ENCODE results near the gene OPN4. TPM values are rescaled to one million over a fixed set of nuclear protein-coding genes. Genes with fewer than 3 reads are reported as not detected.
A peak's percentile ranks its signal among the peaks of the same experiment; 100 is the strongest.

Gene OPN4
- total RNA-seq, 8 experiments from 2014 or later: 0.11 to 0.57 (median 0.14) TPM; not detected in 1

GRCh38 chr10:86681722-86682386 is 27.5 kb downstream of the OPN4 start:
- Histone ChIP-seq H3K27ac (no peak overlapping the region), H3K4me3 (no peak overlapping the region), H3K4me1 (replicated peaks in 1 of 2) (peaks cover 22 to 27% of the 10 kb centered on the region in 2 donors)
- ATAC-seq (replicated peaks in 6 of 8): peak in 2 of 8 experiments; percentile 31 to 58
- 52 to 87% (median 75%) methylated on average over 3 to 10 of the region's 22 CpGs; no CpG with 5 or more reads in 4 of the 10 experiments for WGBS, 10 experiments
- in situ Hi-C loops (cut with MboI; ENCODE audit: low pct_unique_long_range_greater_than_20kb in 2 of 9, low sequenced_read_pairs in 9 of 9, unreplicated experiment in 9 of 9): no loop called here

- no peak for ATAC-seq (replicated peaks in 6 of 8)
- Histone ChIP-seq H3K4me3 (no peak overlapping the region), H3K27ac (no peak overlapping the region), H3K4me1 (replicated peaks in 1 of 2) (peaks cover 22 to 27% of the 10 kb centered on the region in 2 donors)
- in situ Hi-C loops (cut with MboI; ENCODE audit: low pct_unique_long_range_greater_than_20kb in 2 of 9, low sequenced_read_pairs in 9 of 9, unreplicated experiment in 9 of 9): no loop called here
- 60% methylated on average over 1 of the region's 2 CpGs; no CpG with 5 or more reads in 9 of the 10 experiments for WGBS, 10 experiments
Observed at GRCh38 chr10:86682675-86683074, 28.3 kb downstream of the OPN4 start.

- Histone ChIP-seq H3K27ac (peak overlapping the region in 1 of 2 donors; percentile 10), H3K4me1 (replicated peaks in 1 of 2) (peaks cover 22 to 29% of the 10 kb centered on the region in 2 donors), H3K4me3 (no peak overlapping the region)
- peak; percentile 43 to 87 (median 80) for ATAC-seq (replicated peaks in 6 of 8)
- 10 to 30% (median 25%) methylated on average over 1 to 3 of the region's 9 CpGs; no CpG with 5 or more reads in 6 of the 10 experiments for WGBS, 10 experiments
- in situ Hi-C loops (cut with MboI; ENCODE audit: low pct_unique_long_range_greater_than_20kb in 2 of 9, low sequenced_read_pairs in 9 of 9, unreplicated experiment in 9 of 9): no loop called here
Observed at GRCh38 chr10:86684331-86685097, 30.2 kb downstream of the OPN4 start.

GRCh38 chr10:86685416-86685815 is 31.1 kb downstream of the OPN4 start:
- H3K4me1 ChIP-seq (replicated peaks in 1 of 2): peaks cover 22 to 29% of the 10 kb centered on the region in 2 donors
- no peak overlapping the region for H3K4me3 ChIP-seq
- in situ Hi-C loops (cut with MboI; ENCODE audit: low pct_unique_long_range_greater_than_20kb in 2 of 9, low sequenced_read_pairs in 9 of 9, unreplicated experiment in 9 of 9): no loop called here
- 49 to 90% (median 70%) methylated on average over 1 to 6 of the region's 9 CpGs; no CpG with 5 or more reads in 6 of the 10 experiments for WGBS, 10 experiments
- peak in 2 of 8 experiments; percentile 2 to 7 for ATAC-seq (replicated peaks in 6 of 8)
- no peak overlapping the region for H3K27ac ChIP-seq

GRCh38 chr10:86685893-86686632 is 31.7 kb downstream of the OPN4 start:
- 80 to 83% methylated on average over 1 to 2 of the region's 13 CpGs; no CpG with 5 or more reads in 8 of the 10 experiments for WGBS, 10 experiments
- H3K4me3 ChIP-seq: no peak overlapping the region

GRCh38 chr10:86686972-86687371 is 32.6 kb downstream of the OPN4 start:
- Histone ChIP-seq H3K27ac (no peak overlapping the region), H3K4me3 (no peak overlapping the region), H3K4me1 (replicated peaks in 1 of 2) (peaks cover 22 to 29% of the 10 kb centered on the region in 2 donors)
- 60 to 100% (median 80%) methylated on average over 1 to 3 of the region's 19 CpGs; no CpG with 5 or more reads in 7 of the 10 experiments for WGBS, 10 experiments
- ATAC-seq (replicated peaks in 6 of 8): no peak
- in situ Hi-C loops (cut with MboI; ENCODE audit: low pct_unique_long_range_greater_than_20kb in 2 of 9, low sequenced_read_pairs in 9 of 9, unreplicated experiment in 9 of 9): no loop called here

More at GRCh38 chr10:86685893-86686632, 31.7 kb downstream of the OPN4 start:
- in situ Hi-C loops (cut with MboI; ENCODE audit: low pct_unique_long_range_greater_than_20kb in 2 of 9, low sequenced_read_pairs in 9 of 9, unreplicated experiment in 9 of 9): no loop called here
- peaks cover 22 to 29% of the 10 kb centered on the region in 2 donors for H3K4me1 ChIP-seq (replicated peaks in 1 of 2)
- no peak overlapping the region for H3K27ac ChIP-seq
- no peak for ATAC-seq (replicated peaks in 6 of 8)

GRCh38 chr10:86687750-86688149 is 33.4 kb downstream of the OPN4 start:
- in situ Hi-C loops (cut with MboI; ENCODE audit: low pct_unique_long_range_greater_than_20kb in 2 of 9, low sequenced_read_pairs in 9 of 9, unreplicated experiment in 9 of 9): no loop called here
- ATAC-seq (replicated peaks in 6 of 8): peak in 1 of 8 experiments; percentile 15

GRCh38 chr10:86688398-86688921 is 34.1 kb downstream of the OPN4 start:
- peak; percentile 31 to 86 (median 52) for ATAC-seq (replicated peaks in 6 of 8)
- no peak overlapping the region for H3K4me3 ChIP-seq
- in situ Hi-C loops (cut with MboI; ENCODE audit: low pct_unique_long_range_greater_than_20kb in 2 of 9, low sequenced_read_pairs in 9 of 9, unreplicated experiment in 9 of 9): no loop called here
- WGBS, 10 experiments: 13 to 100% (median 57%) methylated on average over 2 to 6 of the region's 8 CpGs; no CpG with 5 or more reads in 1 of the 10 experiments
- no peak overlapping the region for H3K27ac ChIP-seq
- H3K4me1 ChIP-seq (replicated peaks in 1 of 2): peaks cover 22 to 28% of the 10 kb centered on the region in 2 donors

More at GRCh38 chr10:86687750-86688149, 33.4 kb downstream of the OPN4 start:
- no peak overlapping the region for H3K27ac ChIP-seq
- H3K4me1 ChIP-seq (replicated peaks in 1 of 2): peaks cover 22 to 29% of the 10 kb centered on the region in 2 donors
- H3K4me3 ChIP-seq: no peak overlapping the region
- WGBS, 10 experiments: 0 to 67% (median 17%) methylated on average over 1 to 3 of the region's 4 CpGs; no CpG with 5 or more reads in 3 of the 10 experiments

- ATAC-seq (replicated peaks in 6 of 8): no peak
- H3K4me1 ChIP-seq (replicated peaks in 1 of 2): peaks cover 17 to 28% of the 10 kb centered on the region in 2 donors
- in situ Hi-C loops (cut with MboI; ENCODE audit: low pct_unique_long_range_greater_than_20kb in 2 of 9, low sequenced_read_pairs in 9 of 9, unreplicated experiment in 9 of 9): no loop called here
- H3K4me3 ChIP-seq: no peak overlapping the region
- no peak overlapping the region for H3K27ac ChIP-seq
- WGBS, 10 experiments: 33 to 100% (median 87%) methylated on average over 1 to 9 of the region's 13 CpGs; no CpG with 5 or more reads in 3 of the 10 experiments
Observed at GRCh38 chr10:86689146-86689545, 34.8 kb downstream of the OPN4 start.

- ATAC-seq (replicated peaks in 6 of 8): no peak
- no peak overlapping the region for H3K27ac ChIP-seq
- WGBS, 10 experiments: 40 to 85% (median 65%) methylated on average over 1 to 3 of the region's 5 CpGs; no CpG with 5 or more reads in 4 of the 10 experiments
- no peak overlapping the region for H3K4me3 ChIP-seq
- in situ Hi-C loops (cut with MboI; ENCODE audit: low pct_unique_long_range_greater_than_20kb in 2 of 9, low sequenced_read_pairs in 9 of 9, unreplicated experiment in 9 of 9): loop anchor here in 2 of 9 experiments (10.0 kb wide), 2 partner anchors 205 to 215 kb away; no protein-coding TSS in a partner anchor
- H3K4me1 ChIP-seq (replicated peaks in 1 of 2): peaks cover 6 to 17% of the 10 kb centered on the region in 2 donors
Observed at GRCh38 chr10:86690231-86690630, 35.9 kb downstream of the OPN4 start.

GRCh38 chr10:86690657-86691084 is 36.3 kb downstream of the OPN4 start:
- Histone ChIP-seq H3K4me3 (no peak overlapping the region), H3K27ac (no peak overlapping the region), H3K4me1 (replicated peaks in 1 of 2) (peaks cover 2 to 12% of the 10 kb centered on the region in 2 donors)
- WGBS, 10 experiments: 83% methylated on average over 1 to 3 of the region's 3 CpGs; no CpG with 5 or more reads in 8 of the 10 experiments
- peak in 1 of 8 experiments; percentile 8 for ATAC-seq (replicated peaks in 6 of 8)
- in situ Hi-C loops (cut with MboI; ENCODE audit: low pct_unique_long_range_greater_than_20kb in 2 of 9, low sequenced_read_pairs in 9 of 9, unreplicated experiment in 9 of 9): loop anchor here in 2 of 9 experiments (10.0 kb wide), 2 partner anchors 204 to 214 kb away; no protein-coding TSS in a partner anchor
